ENCODE measurements around the gene DNASE1L3. TPM values are rescaled to one million over a fixed set of nuclear protein-coding genes. Genes with fewer than 3 reads are reported as not detected.

DNASE1L3 gene
- total RNA-seq, 4 donors from 2014 or later, result 0.58 to 2.4 (median 1.3) TPM; not detected in 1

DNA sequence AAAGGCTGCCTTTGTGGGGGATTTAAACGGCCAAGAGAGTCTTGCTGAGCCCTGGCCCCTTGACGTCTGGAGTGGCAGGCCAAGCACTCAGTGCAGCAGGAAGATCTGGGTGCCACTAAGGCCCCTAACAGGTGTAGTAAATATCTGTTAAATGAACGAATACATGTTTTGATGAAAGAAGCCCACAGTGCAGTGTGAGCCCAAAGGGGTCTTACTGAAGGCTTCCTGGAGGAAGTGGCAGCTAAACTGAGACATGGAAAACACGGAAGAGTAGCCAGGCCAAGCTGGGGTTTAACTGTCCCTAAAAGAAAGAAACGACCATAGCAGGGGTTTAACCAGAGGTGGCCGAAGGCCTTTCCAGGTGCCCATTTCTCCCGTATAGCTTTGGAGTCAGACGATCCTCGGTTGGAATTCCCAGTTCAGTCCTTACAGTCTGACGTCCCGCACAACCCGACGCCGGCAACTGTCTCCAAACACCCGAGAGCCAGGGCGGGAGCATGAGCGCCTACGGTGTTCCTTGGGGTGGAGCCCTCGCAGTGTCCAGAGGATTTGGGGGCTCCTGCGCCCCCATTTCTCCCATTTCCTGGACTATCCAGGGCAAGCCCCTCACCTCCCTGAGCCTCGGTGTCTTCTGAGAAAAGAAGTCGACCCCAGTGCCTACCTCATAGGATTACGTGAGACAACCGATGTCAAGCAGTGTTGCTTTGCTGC, 25.9 kb upstream of the DNASE1L3 start:
- 13 to 47% methylated on average over 3 to 5 of the region's 24 CpGs for WGBS, 2 donors (ENCODE audit: low coverage in 1 of 2)
- peak overlapping the region; percentile 51 to 90 (median 86) for H3K27ac ChIP-seq
- no peaks in the 10 kb centered on the region for H3K27me3 ChIP-seq
- H3K9me3 ChIP-seq, result no peaks in the 10 kb centered on the region
- peaks cover 0 to 28% (median 10%) of the 10 kb centered on the region in 3 donors for H3K4me1 ChIP-seq
- ATAC-seq, result peak; percentile 22
- no peak for TF ChIP-seq POLR2AphosphoS5 (IDR thresholded peaks at IDR 0.05)
- TF ChIP-seq, protein P1, sequence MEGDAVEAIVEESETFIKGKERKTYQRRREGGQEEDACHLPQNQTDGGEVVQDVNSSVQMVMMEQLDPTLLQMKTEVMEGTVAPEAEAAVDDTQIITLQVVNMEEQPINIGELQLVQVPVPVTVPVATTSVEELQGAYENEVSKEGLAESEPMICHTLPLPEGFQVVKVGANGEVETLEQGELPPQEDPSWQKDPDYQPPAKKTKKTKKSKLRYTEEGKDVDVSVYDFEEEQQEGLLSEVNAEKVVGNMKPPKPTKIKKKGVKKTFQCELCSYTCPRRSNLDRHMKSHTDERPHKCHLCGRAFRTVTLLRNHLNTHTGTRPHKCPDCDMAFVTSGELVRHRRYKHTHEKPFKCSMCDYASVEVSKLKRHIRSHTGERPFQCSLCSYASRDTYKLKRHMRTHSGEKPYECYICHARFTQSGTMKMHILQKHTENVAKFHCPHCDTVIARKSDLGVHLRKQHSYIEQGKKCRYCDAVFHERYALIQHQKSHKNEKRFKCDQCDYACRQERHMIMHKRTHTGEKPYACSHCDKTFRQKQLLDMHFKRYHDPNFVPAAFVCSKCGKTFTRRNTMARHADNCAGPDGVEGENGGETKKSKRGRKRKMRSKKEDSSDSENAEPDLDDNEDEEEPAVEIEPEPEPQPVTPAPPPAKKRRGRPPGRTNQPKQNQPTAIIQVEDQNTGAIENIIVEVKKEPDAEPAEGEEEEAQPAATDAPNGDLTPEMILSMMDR (IDR thresholded peaks at IDR 0.05), result no peak
- no peak for TF ChIP-seq EP300 (IDR thresholded peaks at IDR 0.05)
- no peak for TF ChIP-seq POLR2A (IDR thresholded peaks at IDR 0.05)
- H3K4me3 ChIP-seq, result peak overlapping the region; percentile 81 to 90
- no peaks in the 10 kb centered on the region for H3K36me3 ChIP-seq

DNA sequence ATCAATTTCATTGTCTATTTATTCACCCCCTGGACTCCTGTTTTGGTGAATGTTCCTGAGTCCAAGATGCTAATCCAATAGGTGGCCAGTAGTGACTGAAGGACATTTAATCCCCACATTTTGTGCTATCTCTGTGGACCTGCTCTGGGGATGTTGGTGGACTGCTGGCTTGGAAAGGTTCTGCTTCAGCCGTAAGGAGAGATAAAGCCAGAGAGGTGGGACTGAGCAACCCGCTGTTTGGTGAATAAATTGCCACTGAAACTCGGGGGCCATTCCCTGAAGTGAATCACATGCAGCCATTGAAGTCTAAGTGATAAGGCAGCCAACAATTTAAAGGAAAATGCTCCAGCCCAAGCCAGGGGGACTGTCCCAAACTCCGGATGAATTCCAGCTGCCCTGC, 25.2 kb upstream of the DNASE1L3 start:
- 64 to 80% methylated on average over 2 of the region's 4 CpGs for WGBS, 2 donors (ENCODE audit: low coverage in 1 of 2)
- Histone ChIP-seq H3K4me1 (peaks cover 0 to 28% (median 10%) of the 10 kb centered on the region in 3 donors), H3K9me3 (no peaks in the 10 kb centered on the region), H3K27me3 (no peaks in the 10 kb centered on the region), H3K27ac (no peak overlapping the region), H3K36me3 (no peaks in the 10 kb centered on the region), H3K4me3 (no peak overlapping the region)
- TF ChIP-seq EP300 (IDR thresholded peaks at IDR 0.05) (no peak), POLR2AphosphoS5 (IDR thresholded peaks at IDR 0.05) (no peak), POLR2A (IDR thresholded peaks at IDR 0.05) (no peak)
- TF ChIP-seq, protein P1 (IDR thresholded peaks at IDR 0.05), result no peak
- ATAC-seq, result no peak

DNA sequence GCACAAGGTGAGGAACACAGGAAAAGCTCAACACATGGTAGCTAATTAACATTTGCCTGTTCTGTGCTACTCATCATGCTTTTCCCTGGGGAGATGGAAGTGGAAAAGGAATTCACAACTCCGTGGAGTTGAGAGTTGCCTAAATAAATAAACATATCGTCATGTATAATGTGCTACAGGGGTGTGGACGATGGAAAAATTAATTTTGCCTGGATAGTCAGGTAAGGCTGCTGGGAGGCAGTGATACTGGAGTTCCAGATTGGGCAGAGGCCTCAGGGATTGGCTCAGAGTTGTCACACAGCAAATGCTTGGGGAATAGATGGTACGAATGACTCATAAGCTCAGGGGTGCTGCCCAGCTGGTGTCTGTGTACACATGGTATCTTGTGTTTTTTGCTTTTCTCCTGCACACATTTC, 23.8 kb upstream of the DNASE1L3 start:
- Histone ChIP-seq H3K9me3 (no peaks in the 10 kb centered on the region), H3K36me3 (no peaks in the 10 kb centered on the region), H3K27me3 (no peaks in the 10 kb centered on the region), H3K4me1 (peaks cover 0 to 25% (median 10%) of the 10 kb centered on the region in 3 donors), H3K27ac (no peak overlapping the region), H3K4me3 (no peak overlapping the region)
- no peak for TF ChIP-seq POLR2AphosphoS5 (IDR thresholded peaks at IDR 0.05)
- no peak for TF ChIP-seq POLR2A (IDR thresholded peaks at IDR 0.05)
- TF ChIP-seq EP300 (IDR thresholded peaks at IDR 0.05), result no peak
- TF ChIP-seq, protein P1 (IDR thresholded peaks at IDR 0.05), result no peak
- WGBS, 2 donors (ENCODE audit: low coverage in 1 of 2), result 41 to 48% methylated on average over 4 of the region's 4 CpGs
- ATAC-seq, result no peak

DNA sequence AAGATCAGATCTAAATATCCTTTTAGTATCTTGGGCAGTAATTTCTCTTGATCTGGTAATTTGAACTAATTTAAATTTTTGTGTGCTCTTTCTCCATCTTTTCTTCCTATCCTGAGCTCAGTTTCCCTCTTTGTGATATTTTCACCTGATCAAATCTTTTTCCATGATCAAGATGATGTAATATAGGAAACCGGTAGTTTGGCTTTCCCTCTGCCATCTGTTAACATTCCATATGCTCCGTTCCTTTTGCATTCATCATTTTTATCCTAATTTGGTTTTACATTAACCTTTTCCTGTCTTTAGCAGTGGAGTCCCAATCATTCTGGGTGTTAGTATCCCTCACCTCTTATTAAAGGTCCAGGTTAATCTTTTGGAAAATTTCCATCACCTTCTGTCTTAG, 20.9 kb upstream of the DNASE1L3 start:
- H3K4me3 ChIP-seq, result no peak overlapping the region
- ATAC-seq, result no peak
- H3K27ac ChIP-seq, result no peak overlapping the region
- H3K27me3 ChIP-seq, result peaks cover 5% of the 10 kb centered on the region
- H3K9me3 ChIP-seq, result no peaks in the 10 kb centered on the region
- no peak for TF ChIP-seq POLR2A (IDR thresholded peaks at IDR 0.05)
- TF ChIP-seq POLR2AphosphoS5 (IDR thresholded peaks at IDR 0.05), result no peak
- TF ChIP-seq EP300 (IDR thresholded peaks at IDR 0.05), result no peak
- TF ChIP-seq, protein P1 (IDR thresholded peaks at IDR 0.05), result no peak
- WGBS, 2 donors (ENCODE audit: low coverage in 1 of 2), result 14 to 25% methylated on average over 2 of the region's 2 CpGs
- H3K4me1 ChIP-seq, result peaks cover 0 to 7% (median 0%) of the 10 kb centered on the region in 3 donors
- H3K36me3 ChIP-seq, result no peaks in the 10 kb centered on the region

All from gastroesophageal sphincter (tissue), 4 donors.